IMR-90 (cell line): Measurements from ENCODE around the gene ACADSB. TPM values are rescaled to one million over a fixed set of nuclear protein-coding genes. Genes with fewer than 3 reads are reported as not detected.

Experiments
- ATAC-seq: fragments of 200-7000 bp; cut with Tn5 transposase; 2 replicates; pipeline ENCODE4 v1.9.1; 2020; ENCODE audit warnings: low read depth, mild to moderate bottlenecking, moderate library complexity
- BruUV-seq: library from RNA; stranded (reverse); fragments of 400-500 nt; replicated peaks from 2 replicates; lab custom pipeline; 2021; lab: Mats Ljungman, UMichigan
- CTCF ChIA-PET: fragments of 300-600 bp; formaldehyde crosslinking; extraction: SDS; loops from one replicate; lab custom pipeline; 2021; ENCODE audit warnings: antibody characterized with exemption; lab: Yijun Ruan, JAX
- POLR2A ChIA-PET: fragments of 300-600 bp; sonication (Branson Sonifier 250); formaldehyde crosslinking; loops from one replicate; lab custom pipeline; 2022; ENCODE audit warnings: antibody characterized with exemption; ENCODE audit not compliant: unreplicated experiment; lab: Charles Lee
- DNase-seq: peaks from one replicate; pipeline ENCODE4 v3.0.0; 2013
- H2AFZ ChIP-seq: replicated peaks from 2 replicates; pipeline ENCODE3; 2013; ENCODE audit warnings: low read length, mild to moderate bottlenecking; ENCODE audit not compliant: poor library complexity
- H2AK5ac ChIP-seq: 2 replicates; pipeline ENCODE4 v1.6.1; 2013; ENCODE audit warnings: low read depth, low read length, inconsistent platforms
- H2AK9ac ChIP-seq: replicated peaks from 2 replicates; pipeline ENCODE3; 2013; ENCODE audit warnings: mild to moderate bottlenecking, low read depth, low read length, moderate library complexity; ENCODE audit not compliant: poor library complexity
- H2BK120ac ChIP-seq: 2 replicates; pipeline ENCODE4 v1.6.1; 2013; ENCODE audit warnings: low read depth, low read length, inconsistent platforms
- H2BK15ac ChIP-seq: 3 replicates; pipeline ENCODE4 v1.6.1; 2013; ENCODE audit warnings: low read depth, low read length, inconsistent platforms
- H2BK20ac ChIP-seq: 2 replicates; pipeline ENCODE4 v1.6.1; 2013; ENCODE audit warnings: low read depth, mild to moderate bottlenecking, inconsistent platforms, low read length, moderate library complexity
- H2BK5ac ChIP-seq: 2 replicates; pipeline ENCODE4 v1.6.1; 2013; ENCODE audit warnings: mild to moderate bottlenecking, low read depth, low read length, inconsistent platforms; ENCODE audit not compliant: poor library complexity, severe bottlenecking
- H3K14ac ChIP-seq: replicated peaks from 2 replicates; pipeline ENCODE4 v1.6.1; 2013; ENCODE audit warnings: low read depth, low read length, inconsistent platforms
- H3K18ac ChIP-seq: 2 replicates; pipeline ENCODE4 v1.6.1; 2013; ENCODE audit warnings: low read depth, low read length, control low read depth
- H3K23ac ChIP-seq: 2 replicates; pipeline ENCODE4 v1.6.1; 2013; ENCODE audit warnings: low read depth, low read length, inconsistent platforms
- H3K27ac ChIP-seq: 2 replicates; pipeline ENCODE4 v1.5.1; 2013; ENCODE audit warnings: mild to moderate bottlenecking, control low read depth, low read length; ENCODE audit not compliant: insufficient read depth
- H3K27me3 ChIP-seq: 2 replicates; pipeline ENCODE4 v1.6.1; 2013; ENCODE audit warnings: low read length; ENCODE audit not compliant: control insufficient read depth, insufficient read depth
- H3K36me3 ChIP-seq: 2 replicates; pipeline ENCODE4 v1.6.1; 2013; ENCODE audit warnings: low read length, mixed read lengths; ENCODE audit not compliant: control insufficient read depth, insufficient read depth
- H3K4ac ChIP-seq: 2 replicates; pipeline ENCODE4 v1.6.1; 2013; ENCODE audit warnings: low read depth, low read length, inconsistent platforms
- H3K4me1 ChIP-seq: 2 replicates; pipeline ENCODE4 v1.6.1; 2013; ENCODE audit warnings: low read length, mixed read lengths; ENCODE audit not compliant: control insufficient read depth, insufficient read depth
- H3K4me2 ChIP-seq: 2 replicates; pipeline ENCODE4 v1.6.1; 2013; ENCODE audit warnings: low read depth, mild to moderate bottlenecking, control low read depth, low read length, moderate library complexity
- H3K4me3 ChIP-seq: 2 replicates; pipeline ENCODE4 v1.5.1; 2013; ENCODE audit warnings: low read depth, mild to moderate bottlenecking, control low read depth, low read length, moderate library complexity; ENCODE audit not compliant: insufficient read depth
- H3K56ac ChIP-seq: 2 replicates; pipeline ENCODE4 v1.6.1; 2013; ENCODE audit warnings: low read length, inconsistent platforms; ENCODE audit not compliant: insufficient read depth; ENCODE audit errors: extremely low read depth
- H3K79me1 ChIP-seq, 2 experiments: 2 replicates each; pipeline ENCODE4 v1.6.1; 2013; ENCODE audit warnings: low read length in 2 of 2, inconsistent platforms in 1 of 2, low read depth in 1 of 2
- H3K9ac ChIP-seq: 2 replicates; pipeline ENCODE4 v1.6.1; 2013; ENCODE audit warnings: low read depth, low read length, control low read depth
- H3K9me1 ChIP-seq: 2 replicates; pipeline ENCODE4 v1.6.1; 2013; ENCODE audit warnings: low read length, inconsistent platforms; ENCODE audit not compliant: insufficient read depth
- H3K9me3 ChIP-seq: 2 replicates; pipeline ENCODE4 v1.6.1; 2013; ENCODE audit warnings: low read length; ENCODE audit not compliant: control insufficient read depth, insufficient read depth
- H4K20me1 ChIP-seq: 2 replicates; pipeline ENCODE4 v1.6.1; 2013; ENCODE audit warnings: low read length, inconsistent platforms; ENCODE audit not compliant: insufficient read depth
- H4K5ac ChIP-seq: 2 replicates; pipeline ENCODE4 v1.6.1; 2013; ENCODE audit warnings: mild to moderate bottlenecking, low read depth, low read length, control low read depth
- H4K8ac ChIP-seq, 2 experiments: 2 replicates each; pipeline ENCODE4 v1.6.1; 2013; ENCODE audit warnings: low read depth in 2 of 2, low read length in 2 of 2, control low read depth in 1 of 2, inconsistent platforms in 1 of 2
- H4K91ac ChIP-seq: 2 replicates; pipeline ENCODE4 v1.6.1; 2013; ENCODE audit warnings: low read depth, low read length, inconsistent platforms; ENCODE audit not compliant: insufficient read depth
- BHLHE40 ChIP-seq: fragments of 150-350 bp; IDR thresholded peaks from 2 replicates; pipeline ENCODE4 v1.6.1; 2016; ENCODE audit warnings: mild to moderate bottlenecking, low read depth, low read length
- CEBPB ChIP-seq: IDR thresholded peaks from 2 replicates; pipeline ENCODE4 v1.6.1; 2012; ENCODE audit warnings: low read depth, low read length, improper control_type of control experiment
- CHD1 ChIP-seq: IDR thresholded peaks from 2 replicates; pipeline ENCODE4 v1.6.1; 2012; ENCODE audit warnings: low read depth, low read length, improper control_type of control experiment
- FOS ChIP-seq: fragments of 150-350 bp; IDR thresholded peaks from 2 replicates; pipeline ENCODE4 v1.6.1; 2016; ENCODE audit warnings: low read depth, low read length
- MAFK ChIP-seq: IDR thresholded peaks from 2 replicates; pipeline ENCODE4 v1.6.1; 2012; ENCODE audit warnings: low read depth, low read length, improper control_type of control experiment
- MAZ ChIP-seq: IDR thresholded peaks from 2 replicates; pipeline ENCODE4 v1.6.1; 2012; ENCODE audit warnings: low read depth, mild to moderate bottlenecking, low read length, improper control_type of control experiment, moderate library complexity, borderline replicate concordance
- MXI1 ChIP-seq: IDR thresholded peaks from 2 replicates; pipeline ENCODE4 v1.6.1; 2012; ENCODE audit warnings: low read depth, mild to moderate bottlenecking, low read length, moderate library complexity, borderline replicate concordance
- NFE2L2 ChIP-seq: fragments of 150-350 bp; IDR thresholded peaks from 2 replicates; pipeline ENCODE4 v1.6.1; 2016; ENCODE audit warnings: low read depth, mild to moderate bottlenecking, low read length
- POLR2A ChIP-seq: IDR thresholded peaks from 2 replicates; pipeline ENCODE4 v1.6.1; 2012; ENCODE audit warnings: mild to moderate bottlenecking, low read depth, low read length
- RAD21 ChIP-seq: IDR thresholded peaks from 2 replicates; pipeline ENCODE4 v1.6.1; 2012; ENCODE audit warnings: low read length, improper control_type of control experiment
- RCOR1 ChIP-seq: IDR thresholded peaks from 2 replicates; pipeline ENCODE4 v1.6.1; 2012; ENCODE audit warnings: mild to moderate bottlenecking, low read length, improper control_type of control experiment; ENCODE audit not compliant: insufficient replicate concordance
- RFX5 ChIP-seq: IDR thresholded peaks from 2 replicates; pipeline ENCODE4 v1.8.0; 2012; ENCODE audit warnings: low read depth, mild to moderate bottlenecking, low read length, moderate library complexity
- SMC3 ChIP-seq: fragments of 150-350 bp; IDR thresholded peaks from 2 replicates; pipeline ENCODE4 v1.6.1; 2016; ENCODE audit warnings: low read depth, mild to moderate bottlenecking, antibody characterized with exemption, low read length, moderate library complexity
- WGBS, 2 experiments: methylation state at CpG; one replicate each; pipeline versions ENCODE4 v1.1.5 to v1.1.7; 2013; ENCODE audit warnings: missing lambda C conversion rate in 2 of 2; ENCODE audit not compliant: insufficient read length in 1 of 2; ENCODE audit errors: extremely low coverage in 2 of 2; 5-methylcytosine and 5-hydroxymethylcytosine counted together
- dilution Hi-C: fragments of 300-500 bp; cut with HindIII; formaldehyde crosslinking; loops from one replicate; pipeline ENCODE4 v1.14.3; 2018; ENCODE audit warnings: low sequenced_read_pairs; ENCODE audit not compliant: unreplicated experiment
- in situ Hi-C: fragments of 300-500 bp; cut with MboI; formaldehyde crosslinking; loops from 3 replicates; pipeline ENCODE4 v1.14.3; 2019; ENCODE audit warnings: low sequenced_read_pairs, inconsistent platforms, mixed read lengths
- intact Hi-C: fragments of 100-400 bp; cut with micrococcal nuclease; formaldehyde crosslinking; loops from 2 replicates; pipeline ENCODE4 v1.10.0; 2022
- polyA plus RNA-seq, 3 experiments: library from polyadenylated mRNA; depleted of rRNA; stranded (reverse); fragments of >200 nt; gene quantifications; 2 replicates each; pipeline ENCODE4 v1.2.3, GENCODE V29; 2012; ENCODE audit warnings: low replicate concordance in 1 of 3
- total RNA-seq: library from RNA; depleted of rRNA; stranded (reverse); fragments of >200 nt; gene quantifications from 2 replicates; pipeline ENCODE4 v1.2.3, GENCODE V29; 2012
- TF ChIP-seq, protein P1 (sequence below): fragments of 150-350 bp; IDR thresholded peaks from 2 replicates; pipeline ENCODE4 v1.6.1; 2017; ENCODE audit warnings: mild to moderate bottlenecking, antibody characterized with exemption, low read length, low read depth
- TF ChIP-seq, protein P2 (sequence below): conservative IDR thresholded peaks from 2 replicates; pipeline ENCODE4 v1.5.1; 2012; ENCODE audit warnings: mild to moderate bottlenecking, low read depth, low read length, improper control_type of control experiment
- TF ChIP-seq, protein P3 (sequence below): fragments of 150-350 bp; IDR thresholded peaks from 2 replicates; pipeline ENCODE4 v1.6.1; 2016; ENCODE audit warnings: low read depth, mild to moderate bottlenecking, low read length, moderate library complexity, borderline replicate concordance

The ACADSB gene
- total and polyA plus RNA-seq, 2 of the 4 experiments (the other 2 are of a cell fraction): 6.2 to 10.6 TPM

DNA sequence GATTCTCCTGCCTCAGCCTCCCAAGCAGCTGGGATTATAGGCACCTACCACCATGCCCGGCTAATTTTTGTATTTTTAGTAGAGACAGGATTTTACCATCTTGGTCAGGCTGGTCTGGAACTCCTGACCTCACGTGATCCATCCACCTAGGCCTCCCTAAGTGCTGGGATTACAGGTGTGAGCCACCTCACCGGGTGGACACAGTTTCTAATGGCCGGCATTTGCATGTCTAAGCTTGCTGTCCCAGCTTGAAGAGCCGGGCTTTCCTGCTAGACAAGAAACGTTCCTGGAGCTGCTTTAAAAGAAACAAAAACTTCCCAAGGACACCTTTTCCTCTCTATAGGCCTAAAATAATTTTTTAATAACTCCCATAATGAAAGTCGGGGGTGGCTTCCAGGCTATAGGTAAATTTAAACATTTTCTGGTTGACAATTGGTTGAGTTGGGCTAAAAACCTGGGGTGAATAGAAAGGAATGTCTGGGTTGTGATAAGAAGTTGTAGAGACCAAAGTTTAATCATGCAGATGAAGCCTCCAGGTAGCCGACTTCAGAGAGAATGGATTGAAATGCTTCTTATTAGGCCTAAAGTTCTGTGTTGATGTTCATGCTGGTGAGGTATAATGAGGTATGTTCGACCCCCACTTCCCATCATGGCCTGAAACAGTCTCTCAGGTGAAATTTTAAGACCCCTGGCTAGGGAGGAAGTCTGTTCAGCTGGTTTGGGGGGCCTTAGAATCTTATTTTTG is 8.8 kb downstream of the ACADSB start:
- no peak overlapping the region for H4K91ac ChIP-seq
- no peak for TF ChIP-seq MXI1
- no peak for TF ChIP-seq POLR2A
- no peak for TF ChIP-seq RFX5
- no peak for TF ChIP-seq RAD21
- no peak for TF ChIP-seq CHD1
- TF ChIP-seq, protein P1, sequence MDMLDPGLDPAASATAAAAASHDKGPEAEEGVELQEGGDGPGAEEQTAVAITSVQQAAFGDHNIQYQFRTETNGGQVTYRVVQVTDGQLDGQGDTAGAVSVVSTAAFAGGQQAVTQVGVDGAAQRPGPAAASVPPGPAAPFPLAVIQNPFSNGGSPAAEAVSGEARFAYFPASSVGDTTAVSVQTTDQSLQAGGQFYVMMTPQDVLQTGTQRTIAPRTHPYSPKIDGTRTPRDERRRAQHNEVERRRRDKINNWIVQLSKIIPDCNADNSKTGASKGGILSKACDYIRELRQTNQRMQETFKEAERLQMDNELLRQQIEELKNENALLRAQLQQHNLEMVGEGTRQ: no peak
- TF ChIP-seq BHLHE40: no peak
- TF ChIP-seq, protein P2, sequence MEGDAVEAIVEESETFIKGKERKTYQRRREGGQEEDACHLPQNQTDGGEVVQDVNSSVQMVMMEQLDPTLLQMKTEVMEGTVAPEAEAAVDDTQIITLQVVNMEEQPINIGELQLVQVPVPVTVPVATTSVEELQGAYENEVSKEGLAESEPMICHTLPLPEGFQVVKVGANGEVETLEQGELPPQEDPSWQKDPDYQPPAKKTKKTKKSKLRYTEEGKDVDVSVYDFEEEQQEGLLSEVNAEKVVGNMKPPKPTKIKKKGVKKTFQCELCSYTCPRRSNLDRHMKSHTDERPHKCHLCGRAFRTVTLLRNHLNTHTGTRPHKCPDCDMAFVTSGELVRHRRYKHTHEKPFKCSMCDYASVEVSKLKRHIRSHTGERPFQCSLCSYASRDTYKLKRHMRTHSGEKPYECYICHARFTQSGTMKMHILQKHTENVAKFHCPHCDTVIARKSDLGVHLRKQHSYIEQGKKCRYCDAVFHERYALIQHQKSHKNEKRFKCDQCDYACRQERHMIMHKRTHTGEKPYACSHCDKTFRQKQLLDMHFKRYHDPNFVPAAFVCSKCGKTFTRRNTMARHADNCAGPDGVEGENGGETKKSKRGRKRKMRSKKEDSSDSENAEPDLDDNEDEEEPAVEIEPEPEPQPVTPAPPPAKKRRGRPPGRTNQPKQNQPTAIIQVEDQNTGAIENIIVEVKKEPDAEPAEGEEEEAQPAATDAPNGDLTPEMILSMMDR: no peak
- no peak for TF ChIP-seq CEBPB
- no peak for TF ChIP-seq RCOR1
- no peak for TF ChIP-seq FOS
- no peak for TF ChIP-seq NFE2L2
- no peak for TF ChIP-seq SMC3
- no peak for TF ChIP-seq MAFK
- no peak for TF ChIP-seq MAZ
- TF ChIP-seq, protein P3, sequence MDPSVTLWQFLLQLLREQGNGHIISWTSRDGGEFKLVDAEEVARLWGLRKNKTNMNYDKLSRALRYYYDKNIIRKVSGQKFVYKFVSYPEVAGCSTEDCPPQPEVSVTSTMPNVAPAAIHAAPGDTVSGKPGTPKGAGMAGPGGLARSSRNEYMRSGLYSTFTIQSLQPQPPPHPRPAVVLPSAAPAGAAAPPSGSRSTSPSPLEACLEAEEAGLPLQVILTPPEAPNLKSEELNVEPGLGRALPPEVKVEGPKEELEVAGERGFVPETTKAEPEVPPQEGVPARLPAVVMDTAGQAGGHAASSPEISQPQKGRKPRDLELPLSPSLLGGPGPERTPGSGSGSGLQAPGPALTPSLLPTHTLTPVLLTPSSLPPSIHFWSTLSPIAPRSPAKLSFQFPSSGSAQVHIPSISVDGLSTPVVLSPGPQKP: no peak
- ChIA-PET POLR2A (no interaction called here), CTCF (no interaction called here)
- no peaks in the 10 kb centered on the region for H3K79me1 ChIP-seq
- no TSS peak for BruUV-seq
- H2AK9ac ChIP-seq: no peak overlapping the region
- H3K4me1 ChIP-seq: no peaks in the 10 kb centered on the region
- H4K20me1 ChIP-seq: no peaks in the 10 kb centered on the region
- DNase-seq: no peak
- H3K9me1 ChIP-seq: no peaks in the 10 kb centered on the region
- no peak overlapping the region for H3K27ac ChIP-seq
- H2BK120ac ChIP-seq: no peak overlapping the region
- H2AK5ac ChIP-seq: no peak overlapping the region
- H3K4me2 ChIP-seq: no peak overlapping the region
- H4K5ac ChIP-seq: no peak overlapping the region
- ATAC-seq: no peak
- no peak overlapping the region for H2BK15ac ChIP-seq
- intact Hi-C loops: no loop called here
- no peak overlapping the region for H3K14ac ChIP-seq
- no peak overlapping the region for H3K9ac ChIP-seq
- H3K36me3 ChIP-seq: no peaks in the 10 kb centered on the region
- H3K4me3 ChIP-seq: no peak overlapping the region
- no peak overlapping the region for H3K56ac ChIP-seq
- dilution Hi-C loops: no loop called here
- H3K18ac ChIP-seq: no peak overlapping the region
- no peaks in the 10 kb centered on the region for H3K9me3 ChIP-seq
- in situ Hi-C loops: no loop called here
- 80% methylated on average over 1 of the region's 9 CpGs; no CpG with 5 or more reads in 1 of the 2 experiments for WGBS, 2 experiments
- no peaks in the 10 kb centered on the region for H3K27me3 ChIP-seq
- no peak overlapping the region for H3K4ac ChIP-seq
- no peak overlapping the region for H2BK20ac ChIP-seq
- no peak overlapping the region for H3K23ac ChIP-seq
- no peak overlapping the region for H2AFZ ChIP-seq
- H4K8ac ChIP-seq: no peak overlapping the region
- H2BK5ac ChIP-seq: no peak overlapping the region
